PC-9 (cell line): ENCODE results near the gene DCD.

Source experiments
- EZH2 ChIP-seq: fragments of 200-600 bp; sonication (generic); IDR thresholded peaks from 2 replicates; pipeline ENCODE4 v1.8.0; 2017; ENCODE audit warnings: antibody characterized with exemption, low read depth
- TF ChIP-seq, protein P1 (sequence below): fragments of 200-600 bp; sonication (generic); conservative IDR thresholded peaks from 2 replicates; pipeline ENCODE4 v1.6.1; 2017; ENCODE audit warnings: mixed run types, antibody characterized with exemption, mild to moderate bottlenecking, moderate library complexity

DNA sequence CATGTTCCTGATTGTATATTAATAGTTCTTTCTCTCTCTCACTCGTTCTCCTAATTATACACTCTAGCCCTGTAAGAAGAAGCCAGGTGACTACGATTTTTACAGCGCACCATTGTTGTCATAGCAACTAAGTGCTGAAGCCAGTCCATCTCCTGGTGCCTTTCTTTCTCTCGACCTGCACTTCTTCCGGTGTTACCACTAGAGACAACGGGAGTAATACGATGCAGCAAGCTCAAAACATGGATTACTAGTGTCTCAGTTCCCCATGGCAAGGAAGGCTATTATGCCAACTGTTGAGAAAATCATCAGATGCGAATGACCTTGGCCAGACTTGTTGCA, 40.8 kb upstream of the DCD start:
- TF ChIP-seq, protein P1, sequence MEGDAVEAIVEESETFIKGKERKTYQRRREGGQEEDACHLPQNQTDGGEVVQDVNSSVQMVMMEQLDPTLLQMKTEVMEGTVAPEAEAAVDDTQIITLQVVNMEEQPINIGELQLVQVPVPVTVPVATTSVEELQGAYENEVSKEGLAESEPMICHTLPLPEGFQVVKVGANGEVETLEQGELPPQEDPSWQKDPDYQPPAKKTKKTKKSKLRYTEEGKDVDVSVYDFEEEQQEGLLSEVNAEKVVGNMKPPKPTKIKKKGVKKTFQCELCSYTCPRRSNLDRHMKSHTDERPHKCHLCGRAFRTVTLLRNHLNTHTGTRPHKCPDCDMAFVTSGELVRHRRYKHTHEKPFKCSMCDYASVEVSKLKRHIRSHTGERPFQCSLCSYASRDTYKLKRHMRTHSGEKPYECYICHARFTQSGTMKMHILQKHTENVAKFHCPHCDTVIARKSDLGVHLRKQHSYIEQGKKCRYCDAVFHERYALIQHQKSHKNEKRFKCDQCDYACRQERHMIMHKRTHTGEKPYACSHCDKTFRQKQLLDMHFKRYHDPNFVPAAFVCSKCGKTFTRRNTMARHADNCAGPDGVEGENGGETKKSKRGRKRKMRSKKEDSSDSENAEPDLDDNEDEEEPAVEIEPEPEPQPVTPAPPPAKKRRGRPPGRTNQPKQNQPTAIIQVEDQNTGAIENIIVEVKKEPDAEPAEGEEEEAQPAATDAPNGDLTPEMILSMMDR = no peak
- no peak for TF ChIP-seq EZH2
